ENCODE data around the gene PAX2. TPM values are rescaled to one million over a fixed set of nuclear protein-coding genes. Genes with fewer than 3 reads are reported as not detected.

The PAX2 gene
- total RNA-seq, 1 donor from 2014 or later = 0.23 TPM

DNA sequence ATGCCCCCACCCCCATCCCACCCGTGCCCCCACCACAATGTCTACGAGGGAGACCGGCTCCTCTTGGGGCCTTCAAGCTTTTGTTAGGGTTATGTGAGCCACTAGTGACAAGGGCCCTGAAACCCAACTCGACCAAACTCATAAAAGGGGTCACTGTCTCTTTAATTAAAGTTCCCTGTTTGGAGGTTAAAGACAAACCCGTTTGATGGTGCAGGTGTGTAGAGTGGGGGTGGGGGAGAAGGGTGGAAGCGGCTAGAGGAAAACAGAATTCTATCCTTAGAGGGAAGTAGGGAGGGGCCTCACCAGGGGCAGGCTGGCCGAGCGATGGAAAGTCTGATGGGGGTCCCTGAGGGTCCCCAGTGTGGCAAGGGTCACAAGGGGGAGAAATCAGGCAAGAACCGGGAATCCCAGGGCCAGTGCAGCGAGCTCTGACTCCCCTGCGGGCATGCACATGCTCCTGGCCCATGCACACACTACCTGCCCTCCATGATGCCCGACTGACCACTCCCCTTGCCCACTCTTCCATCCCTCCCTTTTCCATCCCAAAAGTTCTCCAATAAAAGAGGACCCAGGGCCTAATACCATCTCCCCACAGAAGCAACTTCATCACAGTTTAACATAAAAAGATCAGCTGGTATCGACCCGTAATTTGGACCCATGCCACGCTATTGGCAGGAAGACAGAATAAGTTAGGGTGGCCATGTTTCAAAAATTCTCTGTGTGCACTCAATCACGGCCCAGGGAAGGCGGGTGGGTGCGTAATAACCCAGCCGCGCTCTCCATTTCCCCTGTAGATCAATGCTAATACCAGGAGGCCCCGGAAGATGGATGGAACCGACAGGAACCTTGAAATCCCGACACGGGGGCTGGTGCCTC is 131.4 kb downstream of the PAX2 start:
- Histone ChIP-seq H3K27ac (ENCODE audit: low read depth, low read length) (no peak overlapping the region), H4K20me1 (ENCODE audit: insufficient read depth, low read length) (no peaks in the 10 kb centered on the region), H3K9ac (ENCODE audit: low read length) (no peak overlapping the region), H3K36me3 (ENCODE audit: insufficient read depth, low read length) (no peaks in the 10 kb centered on the region), H3K9me3 (ENCODE audit: insufficient read depth, low read depth, low read length) (no peaks in the 10 kb centered on the region), H2AFZ (ENCODE audit: low read depth, low read length) (no peak overlapping the region), H3K4me1 (ENCODE audit: insufficient read depth, low read length) (peaks cover 31% of the 10 kb centered on the region), H3K4me2 (ENCODE audit: low read length) (no peak overlapping the region), H3K27me3 (ENCODE audit: insufficient read depth, low read length) (no peaks in the 10 kb centered on the region), H3K79me2 (ENCODE audit: insufficient read depth, low read length) (no peaks in the 10 kb centered on the region), H3K4me3 (ENCODE audit: insufficient read depth, low read depth, low read length) (no peak overlapping the region)
- Mint-ChIP-seq H3K27me3 (ENCODE audit: low read depth, unreplicated experiment) (peaks cover 67% of the 10 kb centered on the region), H3K36me3 (ENCODE audit: low read depth, unreplicated experiment) (peaks cover 2% of the 10 kb centered on the region), H3K4me3 (ENCODE audit: unreplicated experiment) (no peak overlapping the region), H3K9me3 (ENCODE audit: unreplicated experiment) (no peaks in the 10 kb centered on the region), H3K4me1 (ENCODE audit: low read depth, unreplicated experiment) (peaks cover 10% of the 10 kb centered on the region), H3K27ac (ENCODE audit: unreplicated experiment) (no peak overlapping the region)
- FAIRE-seq = no peak
- TF ChIP-seq, protein P1, sequence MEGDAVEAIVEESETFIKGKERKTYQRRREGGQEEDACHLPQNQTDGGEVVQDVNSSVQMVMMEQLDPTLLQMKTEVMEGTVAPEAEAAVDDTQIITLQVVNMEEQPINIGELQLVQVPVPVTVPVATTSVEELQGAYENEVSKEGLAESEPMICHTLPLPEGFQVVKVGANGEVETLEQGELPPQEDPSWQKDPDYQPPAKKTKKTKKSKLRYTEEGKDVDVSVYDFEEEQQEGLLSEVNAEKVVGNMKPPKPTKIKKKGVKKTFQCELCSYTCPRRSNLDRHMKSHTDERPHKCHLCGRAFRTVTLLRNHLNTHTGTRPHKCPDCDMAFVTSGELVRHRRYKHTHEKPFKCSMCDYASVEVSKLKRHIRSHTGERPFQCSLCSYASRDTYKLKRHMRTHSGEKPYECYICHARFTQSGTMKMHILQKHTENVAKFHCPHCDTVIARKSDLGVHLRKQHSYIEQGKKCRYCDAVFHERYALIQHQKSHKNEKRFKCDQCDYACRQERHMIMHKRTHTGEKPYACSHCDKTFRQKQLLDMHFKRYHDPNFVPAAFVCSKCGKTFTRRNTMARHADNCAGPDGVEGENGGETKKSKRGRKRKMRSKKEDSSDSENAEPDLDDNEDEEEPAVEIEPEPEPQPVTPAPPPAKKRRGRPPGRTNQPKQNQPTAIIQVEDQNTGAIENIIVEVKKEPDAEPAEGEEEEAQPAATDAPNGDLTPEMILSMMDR (IDR thresholded peaks at IDR 0.05; ENCODE audit: insufficient read depth, low read depth, low read length) = no peak
- TF ChIP-seq EZH2 (IDR thresholded peaks at IDR 0.05; ENCODE audit: insufficient read depth, low read length) = no peak
- DNase-seq (ENCODE audit: low read depth) = no peak

DNA sequence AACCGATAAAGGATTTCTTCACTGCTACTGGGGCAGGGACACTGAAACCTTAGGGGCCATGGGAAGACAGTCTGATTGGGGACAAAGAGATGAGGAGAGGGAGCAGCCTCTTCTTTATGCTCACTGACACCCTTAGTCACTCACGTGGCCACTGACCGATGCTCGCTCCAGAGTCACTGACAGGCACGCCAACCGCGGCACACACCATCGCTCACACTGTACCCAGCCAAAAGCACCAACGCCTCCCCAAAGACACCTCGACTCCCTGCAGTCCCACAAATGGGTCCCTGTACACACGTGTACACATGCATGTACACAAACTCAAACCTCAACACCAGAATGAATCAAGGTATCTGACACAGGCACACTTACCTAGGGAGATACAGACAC is 132.1 kb downstream of the PAX2 start:
- no peaks in the 10 kb centered on the region for H3K9me3 Mint-ChIP-seq (ENCODE audit: unreplicated experiment)
- H3K27me3 ChIP-seq (ENCODE audit: insufficient read depth, low read length) = no peaks in the 10 kb centered on the region
- peaks cover 2% of the 10 kb centered on the region for H3K36me3 Mint-ChIP-seq (ENCODE audit: low read depth, unreplicated experiment)
- no peak overlapping the region for H3K4me3 ChIP-seq (ENCODE audit: insufficient read depth, low read depth, low read length)
- no peaks in the 10 kb centered on the region for H4K20me1 ChIP-seq (ENCODE audit: insufficient read depth, low read length)
- peaks cover 31% of the 10 kb centered on the region for H3K4me1 ChIP-seq (ENCODE audit: insufficient read depth, low read length)
- no peak for DNase-seq (ENCODE audit: low read depth)
- H3K4me1 Mint-ChIP-seq (ENCODE audit: low read depth, unreplicated experiment) = peaks cover 7% of the 10 kb centered on the region
- no peak overlapping the region for H3K27ac Mint-ChIP-seq (ENCODE audit: unreplicated experiment)
- H3K79me2 ChIP-seq (ENCODE audit: insufficient read depth, low read length) = no peaks in the 10 kb centered on the region
- H3K36me3 ChIP-seq (ENCODE audit: insufficient read depth, low read length) = no peaks in the 10 kb centered on the region
- H3K27me3 Mint-ChIP-seq (ENCODE audit: low read depth, unreplicated experiment) = peaks cover 71% of the 10 kb centered on the region
- no peak overlapping the region for H2AFZ ChIP-seq (ENCODE audit: low read depth, low read length)
- no peak for FAIRE-seq
- H3K9ac ChIP-seq (ENCODE audit: low read length) = no peak overlapping the region
- no peak overlapping the region for H3K27ac ChIP-seq (ENCODE audit: low read depth, low read length)
- H3K4me2 ChIP-seq (ENCODE audit: low read length) = no peak overlapping the region
- TF ChIP-seq, protein P1 (IDR thresholded peaks at IDR 0.05; ENCODE audit: insufficient read depth, low read depth, low read length) = no peak
- TF ChIP-seq EZH2 (IDR thresholded peaks at IDR 0.05; ENCODE audit: insufficient read depth, low read length) = no peak
- no peak overlapping the region for H3K4me3 Mint-ChIP-seq (ENCODE audit: unreplicated experiment)
- H3K9me3 ChIP-seq (ENCODE audit: insufficient read depth, low read depth, low read length) = no peaks in the 10 kb centered on the region

Measured in astrocyte (in vitro differentiated cells and primary cell).